ENCODE results near the gene SCD.

Gene SCD

DNA sequence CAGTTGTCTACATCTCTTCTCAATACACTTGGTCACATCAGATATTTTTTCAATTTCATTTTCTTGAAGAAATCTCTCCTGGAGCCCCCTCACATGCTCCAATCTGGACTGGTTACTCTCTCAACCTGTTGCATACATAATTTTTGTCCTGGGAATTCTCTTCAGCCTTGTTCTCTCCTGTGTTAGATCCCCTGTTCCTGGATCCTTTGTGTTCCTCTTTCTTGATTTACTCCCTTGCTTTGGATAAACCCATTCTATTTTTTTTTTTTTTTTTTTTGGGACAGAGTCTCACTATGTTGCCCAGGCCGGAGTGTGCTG is 45.6 kb downstream of the SCD start:
- TF ChIP-seq, protein P1, sequence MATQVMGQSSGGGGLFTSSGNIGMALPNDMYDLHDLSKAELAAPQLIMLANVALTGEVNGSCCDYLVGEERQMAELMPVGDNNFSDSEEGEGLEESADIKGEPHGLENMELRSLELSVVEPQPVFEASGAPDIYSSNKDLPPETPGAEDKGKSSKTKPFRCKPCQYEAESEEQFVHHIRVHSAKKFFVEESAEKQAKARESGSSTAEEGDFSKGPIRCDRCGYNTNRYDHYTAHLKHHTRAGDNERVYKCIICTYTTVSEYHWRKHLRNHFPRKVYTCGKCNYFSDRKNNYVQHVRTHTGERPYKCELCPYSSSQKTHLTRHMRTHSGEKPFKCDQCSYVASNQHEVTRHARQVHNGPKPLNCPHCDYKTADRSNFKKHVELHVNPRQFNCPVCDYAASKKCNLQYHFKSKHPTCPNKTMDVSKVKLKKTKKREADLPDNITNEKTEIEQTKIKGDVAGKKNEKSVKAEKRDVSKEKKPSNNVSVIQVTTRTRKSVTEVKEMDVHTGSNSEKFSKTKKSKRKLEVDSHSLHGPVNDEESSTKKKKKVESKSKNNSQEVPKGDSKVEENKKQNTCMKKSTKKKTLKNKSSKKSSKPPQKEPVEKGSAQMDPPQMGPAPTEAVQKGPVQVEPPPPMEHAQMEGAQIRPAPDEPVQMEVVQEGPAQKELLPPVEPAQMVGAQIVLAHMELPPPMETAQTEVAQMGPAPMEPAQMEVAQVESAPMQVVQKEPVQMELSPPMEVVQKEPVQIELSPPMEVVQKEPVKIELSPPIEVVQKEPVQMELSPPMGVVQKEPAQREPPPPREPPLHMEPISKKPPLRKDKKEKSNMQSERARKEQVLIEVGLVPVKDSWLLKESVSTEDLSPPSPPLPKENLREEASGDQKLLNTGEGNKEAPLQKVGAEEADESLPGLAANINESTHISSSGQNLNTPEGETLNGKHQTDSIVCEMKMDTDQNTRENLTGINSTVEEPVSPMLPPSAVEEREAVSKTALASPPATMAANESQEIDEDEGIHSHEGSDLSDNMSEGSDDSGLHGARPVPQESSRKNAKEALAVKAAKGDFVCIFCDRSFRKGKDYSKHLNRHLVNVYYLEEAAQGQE (IDR thresholded peaks at IDR 0.05; ENCODE audit: low read depth): no peak
- TF ChIP-seq ZBTB7A (IDR thresholded peaks at IDR 0.05; ENCODE audit: low read depth) (no peak), CREB1 (IDR thresholded peaks at IDR 0.05; ENCODE audit: low read depth) (no peak), EGR1 (IDR thresholded peaks at IDR 0.05) (no peak), EP300 (IDR thresholded peaks at IDR 0.05; ENCODE audit: borderline replicate concordance) (no peak), NFIC (IDR thresholded peaks at IDR 0.05) (no peak), FOXM1 (IDR thresholded peaks at IDR 0.05; ENCODE audit: borderline replicate concordance, low read depth) (no peak), TCF12 (IDR thresholded peaks at IDR 0.05; ENCODE audit: low read depth) (no peak), TEAD4 (IDR thresholded peaks at IDR 0.05) (no peak), RAD21 (IDR thresholded peaks at IDR 0.05; ENCODE audit: low read depth) (no peak), YY1 (IDR thresholded peaks at IDR 0.05; ENCODE audit: low read depth) (no peak), CEBPB (IDR thresholded peaks at IDR 0.05) (no peak)
- TF ChIP-seq, protein P2, sequence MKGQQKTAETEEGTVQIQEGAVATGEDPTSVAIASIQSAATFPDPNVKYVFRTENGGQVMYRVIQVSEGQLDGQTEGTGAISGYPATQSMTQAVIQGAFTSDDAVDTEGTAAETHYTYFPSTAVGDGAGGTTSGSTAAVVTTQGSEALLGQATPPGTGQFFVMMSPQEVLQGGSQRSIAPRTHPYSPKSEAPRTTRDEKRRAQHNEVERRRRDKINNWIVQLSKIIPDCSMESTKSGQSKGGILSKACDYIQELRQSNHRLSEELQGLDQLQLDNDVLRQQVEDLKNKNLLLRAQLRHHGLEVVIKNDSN (IDR thresholded peaks at IDR 0.05): no peak
- TF ChIP-seq, protein P3, sequence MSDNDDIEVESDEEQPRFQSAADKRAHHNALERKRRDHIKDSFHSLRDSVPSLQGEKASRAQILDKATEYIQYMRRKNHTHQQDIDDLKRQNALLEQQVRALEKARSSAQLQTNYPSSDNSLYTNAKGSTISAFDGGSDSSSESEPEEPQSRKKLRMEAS (IDR thresholded peaks at IDR 0.05): no peak

DNA sequence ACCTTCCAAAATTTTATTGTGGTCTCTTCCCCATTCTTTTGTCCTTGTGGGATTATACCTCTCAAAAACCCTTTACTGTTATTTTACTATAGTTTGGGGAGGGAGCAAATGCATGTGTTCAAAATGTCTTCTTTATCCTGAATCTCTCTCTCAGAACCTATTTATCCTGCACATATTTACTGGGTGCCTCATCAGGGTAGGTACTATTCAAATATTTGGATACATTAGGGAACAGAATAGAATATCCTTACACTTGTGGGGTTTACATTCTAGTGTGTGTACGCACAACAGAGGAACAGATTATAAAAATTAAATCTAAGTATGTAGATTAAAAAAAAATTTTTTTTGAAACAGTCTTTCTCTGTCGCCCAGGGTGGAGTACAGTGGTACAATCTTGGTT is 48.6 kb downstream of the SCD start:
- TF ChIP-seq EP300 (IDR thresholded peaks at IDR 0.05; ENCODE audit: borderline replicate concordance) (no peak), CEBPB (IDR thresholded peaks at IDR 0.05) (no peak), FOXM1 (IDR thresholded peaks at IDR 0.05; ENCODE audit: borderline replicate concordance, low read depth) (no peak), CREB1 (IDR thresholded peaks at IDR 0.05; ENCODE audit: low read depth) (no peak), ZBTB7A (IDR thresholded peaks at IDR 0.05; ENCODE audit: low read depth) (no peak), TCF12 (IDR thresholded peaks at IDR 0.05; ENCODE audit: low read depth) (no peak), RAD21 (IDR thresholded peaks at IDR 0.05; ENCODE audit: low read depth) (no peak), YY1 (IDR thresholded peaks at IDR 0.05; ENCODE audit: low read depth) (no peak), EGR1 (IDR thresholded peaks at IDR 0.05) (no peak)
- TF ChIP-seq, protein P3 (IDR thresholded peaks at IDR 0.05): no peak
- TF ChIP-seq, protein P1 (IDR thresholded peaks at IDR 0.05; ENCODE audit: low read depth): no peak

DNA sequence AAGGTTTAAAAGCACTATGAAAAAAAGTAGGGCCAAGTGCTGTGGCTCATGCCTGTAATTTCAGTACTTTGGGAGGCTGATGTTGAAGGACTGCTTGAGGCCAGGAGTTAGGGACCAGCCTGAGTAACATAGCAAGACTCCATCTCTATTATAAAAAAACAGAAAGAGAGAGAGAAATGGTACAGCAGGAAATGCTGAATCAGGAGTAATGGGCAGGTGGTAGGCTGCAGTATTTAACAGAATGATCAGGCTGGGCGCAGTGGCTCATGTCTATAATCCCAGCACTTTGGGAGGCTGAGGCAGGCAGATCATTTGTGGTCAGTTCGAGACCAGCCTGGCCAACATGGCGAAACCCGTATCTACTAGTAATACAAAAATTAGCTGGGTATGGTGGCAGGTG is 49.6 kb downstream of the SCD start:
- no peak for TF ChIP-seq TEAD4 (IDR thresholded peaks at IDR 0.05)
- TF ChIP-seq EGR1 (IDR thresholded peaks at IDR 0.05): no peak
- no peak for TF ChIP-seq TAF1 (IDR thresholded peaks at IDR 0.05; ENCODE audit: low read depth)
- TF ChIP-seq TCF12 (IDR thresholded peaks at IDR 0.05; ENCODE audit: low read depth): no peak
- TF ChIP-seq, protein P2 (IDR thresholded peaks at IDR 0.05): no peak
- TF ChIP-seq, protein P3 (IDR thresholded peaks at IDR 0.05): no peak
- TF ChIP-seq, protein P1 (IDR thresholded peaks at IDR 0.05; ENCODE audit: low read depth): no peak
- no peak for TF ChIP-seq EP300 (IDR thresholded peaks at IDR 0.05; ENCODE audit: borderline replicate concordance)

DNA sequence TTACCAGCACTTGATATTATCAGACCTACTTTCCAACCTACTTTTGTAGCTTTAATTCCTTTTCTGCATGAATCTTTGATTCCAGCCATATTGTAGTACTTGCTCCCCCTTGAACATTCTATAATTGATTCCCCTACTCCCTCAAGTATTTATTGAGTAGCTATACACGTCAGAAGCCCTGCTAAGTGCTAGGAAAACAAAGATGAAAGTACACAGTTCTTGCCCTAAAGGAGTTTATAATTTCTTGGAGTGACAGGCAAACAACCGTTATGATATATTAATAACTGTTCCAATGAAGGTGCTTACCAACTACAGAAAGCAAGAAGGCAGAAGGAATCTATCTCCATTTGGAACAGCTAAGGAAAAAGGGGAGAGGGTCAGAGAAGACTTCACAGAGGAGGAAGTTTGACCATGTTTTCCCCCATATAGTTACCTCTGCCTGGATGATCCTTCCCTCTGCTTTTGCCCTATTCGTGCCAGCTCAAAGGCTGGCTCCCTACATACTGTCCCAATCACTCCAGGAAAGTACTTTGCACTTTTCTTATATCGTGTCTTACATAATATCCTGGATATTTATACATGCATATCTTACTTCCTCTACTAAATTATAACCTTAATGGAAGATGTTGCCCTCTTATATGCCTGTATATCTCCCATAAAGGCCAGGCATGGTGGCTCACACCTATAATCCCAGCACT is 54.7 kb downstream of the SCD start:
- TF ChIP-seq TCF12 (IDR thresholded peaks at IDR 0.05; ENCODE audit: low read depth) (no peak), TEAD4 (IDR thresholded peaks at IDR 0.05) (no peak), CEBPB (IDR thresholded peaks at IDR 0.05) (no peak)
- TF ChIP-seq, protein P3 (IDR thresholded peaks at IDR 0.05): no peak
